ENCODE results near the gene ASMTL. TPM values are rescaled to one million over a fixed set of nuclear protein-coding genes. Genes with fewer than 3 reads are reported as not detected.
"Not testable (repeated sequence)": the region's sequence is repeated elsewhere in the genome, so short reads cannot be mapped to it uniquely, and the experiment has no call there.

Gene ASMTL
- total RNA-seq, 2 donors from 2014 or later = 30.8 to 43.5 TPM

DNA sequence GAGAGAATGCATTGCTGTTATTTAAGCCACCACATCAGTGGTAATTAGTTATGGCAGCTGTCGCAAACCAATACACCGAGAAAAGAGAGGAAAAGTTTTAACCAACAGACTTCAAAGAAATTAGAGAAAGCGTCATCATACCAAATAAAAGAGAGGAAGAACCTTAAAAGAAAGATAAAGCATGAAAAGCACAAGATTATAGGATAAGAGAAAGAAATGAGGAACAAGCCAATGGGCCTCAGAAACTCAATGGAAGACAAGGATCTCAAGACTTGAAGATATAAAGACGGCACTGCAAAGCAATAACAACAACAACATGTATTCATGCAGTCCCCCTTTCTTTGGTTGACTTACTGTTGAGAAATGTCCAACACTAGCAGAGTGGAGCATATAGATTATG lies 22.8 kb upstream of the ASMTL start:
- Histone ChIP-seq H3K27me3 (replicated peaks; ENCODE audit: insufficient read depth) (no peaks in the 10 kb centered on the region), H3K9me3 (no peaks in the 10 kb centered on the region), H3K36me3 (no peaks in the 10 kb centered on the region), H3K4me1 (ENCODE audit: control insufficient read depth in 1 of 2, low read depth in 2 of 2) (no peaks in the 10 kb centered on the region), H3K4me3 (no peak overlapping the region), H3K27ac (no peak overlapping the region)
- DNase-seq (ENCODE audit: low spot score) (no peak), ATAC-seq (ENCODE audit: insufficient number of reproducible peaks, low FRiP score, low read depth) (no peak)
- TF ChIP-seq, protein P1, sequence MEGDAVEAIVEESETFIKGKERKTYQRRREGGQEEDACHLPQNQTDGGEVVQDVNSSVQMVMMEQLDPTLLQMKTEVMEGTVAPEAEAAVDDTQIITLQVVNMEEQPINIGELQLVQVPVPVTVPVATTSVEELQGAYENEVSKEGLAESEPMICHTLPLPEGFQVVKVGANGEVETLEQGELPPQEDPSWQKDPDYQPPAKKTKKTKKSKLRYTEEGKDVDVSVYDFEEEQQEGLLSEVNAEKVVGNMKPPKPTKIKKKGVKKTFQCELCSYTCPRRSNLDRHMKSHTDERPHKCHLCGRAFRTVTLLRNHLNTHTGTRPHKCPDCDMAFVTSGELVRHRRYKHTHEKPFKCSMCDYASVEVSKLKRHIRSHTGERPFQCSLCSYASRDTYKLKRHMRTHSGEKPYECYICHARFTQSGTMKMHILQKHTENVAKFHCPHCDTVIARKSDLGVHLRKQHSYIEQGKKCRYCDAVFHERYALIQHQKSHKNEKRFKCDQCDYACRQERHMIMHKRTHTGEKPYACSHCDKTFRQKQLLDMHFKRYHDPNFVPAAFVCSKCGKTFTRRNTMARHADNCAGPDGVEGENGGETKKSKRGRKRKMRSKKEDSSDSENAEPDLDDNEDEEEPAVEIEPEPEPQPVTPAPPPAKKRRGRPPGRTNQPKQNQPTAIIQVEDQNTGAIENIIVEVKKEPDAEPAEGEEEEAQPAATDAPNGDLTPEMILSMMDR (IDR thresholded peaks at IDR 0.05) = no peak

DNA sequence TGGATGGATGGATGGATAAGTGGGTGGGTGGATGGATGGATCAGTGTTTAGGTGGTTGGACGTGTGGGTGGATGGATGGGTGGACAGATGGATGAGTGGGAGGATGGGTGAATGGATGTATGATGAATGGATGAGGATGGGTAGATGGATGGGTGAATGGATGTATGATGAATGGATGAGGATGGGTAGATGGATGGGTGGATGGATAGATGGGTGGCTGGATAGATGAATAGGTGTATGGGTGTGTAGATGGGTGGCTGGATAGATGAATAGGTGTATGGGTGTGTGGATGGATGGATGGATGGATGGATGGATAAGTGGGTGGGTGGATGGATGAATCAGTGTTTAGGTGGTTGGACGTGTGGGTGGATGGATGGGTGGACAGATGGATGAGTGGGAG lies 21.9 kb upstream of the ASMTL start:
- not testable (repeated sequence) for H3K27ac ChIP-seq; H3K27me3 ChIP-seq (replicated peaks; ENCODE audit: insufficient read depth); ATAC-seq (ENCODE audit: insufficient number of reproducible peaks, low FRiP score, low read depth); DNase-seq (ENCODE audit: low spot score); H3K4me1 ChIP-seq (ENCODE audit: control insufficient read depth in 1 of 2, low read depth in 2 of 2); H3K36me3 ChIP-seq; H3K4me3 ChIP-seq; H3K9me3 ChIP-seq

DNA sequence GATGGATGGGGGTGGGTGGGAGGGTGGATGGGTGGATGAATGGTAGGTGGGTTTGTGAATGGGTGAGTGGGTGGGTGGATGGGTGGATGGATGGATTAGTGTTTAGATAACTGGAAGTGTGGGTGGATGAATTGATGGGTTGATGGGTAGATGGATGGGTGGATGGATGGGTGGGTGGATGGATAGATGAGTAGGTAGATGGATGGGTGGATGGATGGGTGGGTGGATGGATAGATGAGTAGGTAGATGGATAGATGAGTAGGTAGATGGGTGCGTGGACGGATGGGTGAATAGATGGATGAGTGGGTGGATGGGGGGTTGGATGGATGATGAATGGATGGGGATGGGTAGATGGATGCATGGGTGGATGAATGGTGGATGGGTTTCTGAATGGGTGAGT lies 20.3 kb upstream of the ASMTL start:
- DNase-seq (ENCODE audit: low spot score) (no peak), ATAC-seq (ENCODE audit: insufficient number of reproducible peaks, low FRiP score, low read depth) (no peak)
- no peak overlapping the region for H3K4me3 ChIP-seq
- no peaks in the 10 kb centered on the region for H3K27me3 ChIP-seq (replicated peaks; ENCODE audit: insufficient read depth)
- H3K27ac ChIP-seq = no peak overlapping the region
- H3K36me3 ChIP-seq = no peaks in the 10 kb centered on the region
- TF ChIP-seq, protein P1 (IDR thresholded peaks at IDR 0.05) = no peak
- no peaks in the 10 kb centered on the region for H3K9me3 ChIP-seq
- no peaks in the 10 kb centered on the region for H3K4me1 ChIP-seq (ENCODE audit: control insufficient read depth in 1 of 2, low read depth in 2 of 2)

DNA sequence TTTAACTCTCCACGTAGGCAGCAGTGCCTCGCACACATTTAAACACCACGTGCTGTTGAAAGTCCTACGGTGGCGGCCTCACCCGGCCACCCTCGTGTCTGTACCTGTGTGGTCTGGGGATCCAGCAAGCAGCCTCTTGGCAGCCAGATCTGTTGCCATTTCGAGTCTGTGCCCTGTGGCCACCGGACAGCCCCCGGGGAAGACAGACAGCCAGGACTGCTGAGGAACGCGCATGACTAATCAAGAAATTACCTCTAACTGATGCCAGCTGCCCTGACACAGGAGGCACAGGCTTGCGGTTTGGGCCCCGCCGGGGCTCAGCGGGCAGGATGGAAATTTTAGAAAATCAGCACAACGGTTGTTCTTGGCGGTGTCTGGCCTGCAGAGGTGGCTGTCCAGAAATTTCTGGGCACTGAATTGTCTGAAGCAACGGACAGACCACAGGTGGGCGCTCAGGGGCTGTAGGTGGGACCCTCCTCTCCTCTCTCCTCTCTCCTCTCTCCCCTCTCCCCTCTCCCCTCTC lies 15.6 kb upstream of the ASMTL start:
- ATAC-seq (ENCODE audit: insufficient number of reproducible peaks, low FRiP score, low read depth) (no peak), DNase-seq (ENCODE audit: low spot score) (no peak)
- Histone ChIP-seq H3K27me3 (replicated peaks; ENCODE audit: insufficient read depth) (no peaks in the 10 kb centered on the region), H3K9me3 (no peaks in the 10 kb centered on the region), H3K27ac (no peak overlapping the region), H3K4me1 (ENCODE audit: control insufficient read depth in 1 of 2, low read depth in 2 of 2) (no peaks in the 10 kb centered on the region), H3K4me3 (no peak overlapping the region), H3K36me3 (no peaks in the 10 kb centered on the region)
- TF ChIP-seq, protein P1 (IDR thresholded peaks at IDR 0.05) = no peak

DNA sequence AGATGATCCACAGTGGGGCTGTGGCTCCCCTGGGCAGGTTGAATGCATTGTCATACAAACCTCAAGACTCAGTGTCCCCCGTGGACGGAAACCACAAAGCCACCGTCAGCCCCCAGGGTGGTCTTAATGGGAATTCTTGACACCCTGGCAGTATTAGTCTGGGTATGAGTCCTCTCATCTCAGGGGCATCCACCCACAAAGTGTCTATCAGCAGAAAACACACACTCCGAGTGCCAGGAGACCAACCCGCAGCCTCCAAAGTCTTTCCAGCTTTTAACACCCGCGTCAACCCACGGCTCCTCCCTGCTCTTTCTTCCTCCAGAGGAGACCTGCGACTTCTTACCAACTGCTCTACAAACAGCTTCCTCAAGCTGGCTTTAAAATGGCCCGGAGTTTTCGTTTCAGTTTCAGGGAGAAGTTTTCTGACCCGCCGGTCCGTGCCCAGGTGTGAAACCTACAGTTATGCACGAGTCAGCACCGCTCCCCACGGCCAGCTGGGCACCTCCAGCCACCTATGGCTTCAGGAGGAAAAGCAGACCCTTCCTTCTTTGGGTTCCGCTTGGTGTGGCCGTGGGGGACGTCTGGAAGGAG lies 14.4 kb upstream of the ASMTL start:
- Histone ChIP-seq H3K4me1 (ENCODE audit: control insufficient read depth in 1 of 2, low read depth in 2 of 2) (no peaks in the 10 kb centered on the region), H3K9me3 (no peaks in the 10 kb centered on the region), H3K27ac (no peak overlapping the region), H3K27me3 (replicated peaks; ENCODE audit: insufficient read depth) (no peaks in the 10 kb centered on the region), H3K36me3 (no peaks in the 10 kb centered on the region), H3K4me3 (peak overlapping the region; percentile 37)
- no peak for DNase-seq (ENCODE audit: low spot score)
- ATAC-seq (ENCODE audit: insufficient number of reproducible peaks, low FRiP score, low read depth) = no peak
- TF ChIP-seq, protein P1 (IDR thresholded peaks at IDR 0.05) = no peak

DNA sequence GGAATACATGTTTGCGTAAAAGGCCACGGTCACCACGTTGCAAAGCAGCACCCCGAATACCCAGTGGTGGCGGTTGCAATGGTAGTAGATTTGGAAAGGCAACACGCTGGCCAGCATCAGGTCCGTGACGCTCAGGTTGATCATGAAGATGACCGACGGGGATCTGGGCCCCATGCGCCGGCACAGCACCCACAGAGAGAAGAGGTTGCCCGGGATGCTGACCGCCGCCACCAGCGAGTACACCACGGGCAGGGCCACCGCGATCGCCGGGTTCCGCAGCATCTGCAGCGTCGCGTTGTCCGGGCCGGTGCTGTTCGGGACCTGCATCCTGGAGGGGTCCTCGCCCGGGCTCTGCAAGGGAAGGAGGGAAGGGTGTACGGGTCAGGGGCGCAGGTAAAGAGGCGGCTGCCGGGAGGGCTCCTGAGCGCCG lies 13.5 kb upstream of the ASMTL start:
- Histone ChIP-seq H3K27ac (no peak overlapping the region), H3K9me3 (no peaks in the 10 kb centered on the region), H3K4me3 (no peak overlapping the region), H3K4me1 (ENCODE audit: control insufficient read depth in 1 of 2, low read depth in 2 of 2) (no peaks in the 10 kb centered on the region), H3K36me3 (no peaks in the 10 kb centered on the region), H3K27me3 (replicated peaks; ENCODE audit: insufficient read depth) (no peaks in the 10 kb centered on the region)
- DNase-seq (ENCODE audit: low spot score) = no peak
- TF ChIP-seq, protein P1 (IDR thresholded peaks at IDR 0.05) = no peak
- ATAC-seq (ENCODE audit: insufficient number of reproducible peaks, low FRiP score, low read depth) = no peak

Data from thoracic aorta (tissue), 2 donors.